MCF 10A (cell line): ENCODE measurements around the gene BANP. TPM values are rescaled to one million over a fixed set of nuclear protein-coding genes. Genes with fewer than 3 reads are reported as not detected.

Experiments
- BruUV-seq: library from RNA; stranded (reverse); fragments of 400-500 nt; replicated peaks from 2 replicates; lab custom pipeline; 2021; lab: Mats Ljungman, UMichigan
- CTCF ChIA-PET: fragments of 300-600 bp; sonication (Branson Sonifier 250); formaldehyde crosslinking; extraction: SDS; loops from one replicate; lab custom pipeline; 2021; ENCODE audit warnings: antibody characterized with exemption, inconsistent platforms; lab: Yijun Ruan, JAX
- POLR2A ChIA-PET: fragments of 300-600, 350-650 bp; sonication (Branson Sonifier 250); formaldehyde crosslinking; extraction: SDS; loops from one replicate; lab custom pipeline; 2020; ENCODE audit warnings: antibody characterized with exemption, inconsistent platforms; lab: Yijun Ruan, JAX
- DNase-seq: peaks from one replicate; pipeline ENCODE4 v3.0.0-alpha.2; 2018; ENCODE audit not compliant: unreplicated experiment
- H3K27ac Mint-ChIP-seq: one replicate; pipeline ENCODE4 v1.8.0; 2022; ENCODE audit warnings: mild to moderate bottlenecking, low read depth, mixed read lengths; ENCODE audit not compliant: unreplicated experiment
- H3K27me3 Mint-ChIP-seq: one replicate; pipeline ENCODE4 v1.8.0; 2022; ENCODE audit warnings: mixed read lengths; ENCODE audit not compliant: insufficient read depth, unreplicated experiment
- H3K36me3 Mint-ChIP-seq: one replicate; pipeline ENCODE4 v1.8.0; 2022; ENCODE audit warnings: mild to moderate bottlenecking, moderate library complexity, mixed read lengths; ENCODE audit not compliant: insufficient read depth, unreplicated experiment
- H3K4me1 Mint-ChIP-seq: one replicate; pipeline ENCODE4 v1.8.0; 2022; ENCODE audit warnings: mixed read lengths; ENCODE audit not compliant: insufficient read depth, unreplicated experiment
- H3K4me3 Mint-ChIP-seq: one replicate; pipeline ENCODE4 v1.8.0; 2022; ENCODE audit warnings: mild to moderate bottlenecking, moderate library complexity, mixed read lengths; ENCODE audit not compliant: unreplicated experiment
- H3K9me3 Mint-ChIP-seq: one replicate; pipeline ENCODE4 v1.8.0; 2022; ENCODE audit warnings: mixed read lengths; ENCODE audit not compliant: unreplicated experiment
- intact Hi-C: fragments of 100-400 bp; cut with micrococcal nuclease; formaldehyde crosslinking; loops from 2 replicates; pipeline ENCODE4 v1.14.1; 2022
- total RNA-seq: library from RNA; stranded (reverse); gene quantifications from 2 replicates; pipeline ENCODE4 v1.2.3, GENCODE V29; 2022
- TF ChIP-seq, protein P1 (sequence below): fragments of 200-600 bp; IDR thresholded peaks from one replicate; pipeline ENCODE4 v1.8.0; 2022; ENCODE audit warnings: antibody characterized with exemption, mild to moderate bottlenecking; ENCODE audit not compliant: unreplicated experiment

Gene BANP
- total RNA-seq, 1 experiment from 2014 or later = 38.2 TPM

- CTCF ChIA-PET = no interaction called here
- intact Hi-C loops = no loop called here
- Mint-ChIP-seq H3K4me1 (no peaks in the 10 kb centered on the region), H3K27me3 (no peaks in the 10 kb centered on the region), H3K4me3 (no peak overlapping the region), H3K9me3 (no peaks in the 10 kb centered on the region), H3K27ac (no peak overlapping the region), H3K36me3 (peaks cover 9% of the 10 kb centered on the region)
- BruUV-seq = no TSS peak
- TF ChIP-seq, protein P1, sequence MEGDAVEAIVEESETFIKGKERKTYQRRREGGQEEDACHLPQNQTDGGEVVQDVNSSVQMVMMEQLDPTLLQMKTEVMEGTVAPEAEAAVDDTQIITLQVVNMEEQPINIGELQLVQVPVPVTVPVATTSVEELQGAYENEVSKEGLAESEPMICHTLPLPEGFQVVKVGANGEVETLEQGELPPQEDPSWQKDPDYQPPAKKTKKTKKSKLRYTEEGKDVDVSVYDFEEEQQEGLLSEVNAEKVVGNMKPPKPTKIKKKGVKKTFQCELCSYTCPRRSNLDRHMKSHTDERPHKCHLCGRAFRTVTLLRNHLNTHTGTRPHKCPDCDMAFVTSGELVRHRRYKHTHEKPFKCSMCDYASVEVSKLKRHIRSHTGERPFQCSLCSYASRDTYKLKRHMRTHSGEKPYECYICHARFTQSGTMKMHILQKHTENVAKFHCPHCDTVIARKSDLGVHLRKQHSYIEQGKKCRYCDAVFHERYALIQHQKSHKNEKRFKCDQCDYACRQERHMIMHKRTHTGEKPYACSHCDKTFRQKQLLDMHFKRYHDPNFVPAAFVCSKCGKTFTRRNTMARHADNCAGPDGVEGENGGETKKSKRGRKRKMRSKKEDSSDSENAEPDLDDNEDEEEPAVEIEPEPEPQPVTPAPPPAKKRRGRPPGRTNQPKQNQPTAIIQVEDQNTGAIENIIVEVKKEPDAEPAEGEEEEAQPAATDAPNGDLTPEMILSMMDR = no peak
- POLR2A ChIA-PET = no interaction called here
- no peak for DNase-seq
Measured at GRCh38 chr16:88056212-88056611, 105.0 kb downstream of the BANP start.

- H3K36me3 Mint-ChIP-seq = peaks cover 11% of the 10 kb centered on the region
- ChIA-PET CTCF (no interaction called here), POLR2A (no interaction called here)
- no peaks in the 10 kb centered on the region for H3K27me3 Mint-ChIP-seq
- H3K27ac Mint-ChIP-seq = no peak overlapping the region
- intact Hi-C loops = no loop called here
- no TSS peak for BruUV-seq
- no peak overlapping the region for H3K4me3 Mint-ChIP-seq
- TF ChIP-seq, protein P1 = no peak
- H3K9me3 Mint-ChIP-seq = no peaks in the 10 kb centered on the region
- H3K4me1 Mint-ChIP-seq = no peaks in the 10 kb centered on the region
- DNase-seq = no peak
Measured at GRCh38 chr16:88057656-88058055, 106.4 kb downstream of the BANP start.

- TF ChIP-seq, protein P1 = no peak
- H3K4me1 Mint-ChIP-seq = no peaks in the 10 kb centered on the region
- H3K4me3 Mint-ChIP-seq = no peak overlapping the region
- ChIA-PET POLR2A (interaction anchor here (0.6 kb wide), 1 partner anchor 284 kb away, joined by 3 read pairs; no protein-coding TSS in a partner anchor), CTCF (no interaction called here)
- H3K9me3 Mint-ChIP-seq = no peaks in the 10 kb centered on the region
- no peak for DNase-seq
- intact Hi-C loops = no loop called here
- H3K27me3 Mint-ChIP-seq = no peaks in the 10 kb centered on the region
- H3K27ac Mint-ChIP-seq = no peak overlapping the region
- no TSS peak for BruUV-seq
- peaks cover 11% of the 10 kb centered on the region for H3K36me3 Mint-ChIP-seq
Measured at GRCh38 chr16:88058136-88058535, 106.9 kb downstream of the BANP start.

DNA sequence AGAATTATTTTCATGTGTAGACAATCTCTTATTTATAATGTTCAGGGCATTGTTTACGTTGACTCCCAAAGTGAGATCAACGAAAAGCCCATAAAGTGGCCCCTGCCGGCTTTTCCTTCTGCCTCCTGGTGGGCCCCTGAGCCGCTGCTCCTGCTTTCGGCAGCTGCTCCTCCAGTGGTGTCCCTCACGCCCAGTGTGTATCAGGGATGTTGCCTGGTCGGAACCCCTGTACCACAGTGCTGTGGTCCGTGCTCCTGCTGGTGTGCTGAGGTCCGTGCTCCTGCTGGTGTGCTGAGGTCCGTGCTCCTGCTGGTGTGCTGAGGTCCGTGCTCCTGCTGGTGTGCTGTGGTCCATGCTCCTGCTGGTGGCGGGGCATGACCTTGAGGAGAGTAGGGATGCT lies 107.6 kb downstream of the BANP start:
- intact Hi-C loops = no loop called here
- H3K27ac Mint-ChIP-seq = no peak overlapping the region
- H3K4me1 Mint-ChIP-seq = no peaks in the 10 kb centered on the region
- H3K27me3 Mint-ChIP-seq = no peaks in the 10 kb centered on the region
- TF ChIP-seq, protein P1 = no peak
- no TSS peak for BruUV-seq
- DNase-seq = no peak
- peaks cover 16% of the 10 kb centered on the region for H3K36me3 Mint-ChIP-seq
- H3K9me3 Mint-ChIP-seq = no peaks in the 10 kb centered on the region
- POLR2A ChIA-PET = no interaction called here
- CTCF ChIA-PET = no interaction called here
- H3K4me3 Mint-ChIP-seq = no peak overlapping the region
